Endothelial cell of umbilical vein (primary cell): ENCODE results near the gene MXD4. TPM values are rescaled to one million over a fixed set of nuclear protein-coding genes. Genes with fewer than 3 reads are reported as not detected.

ENCODE experiments used
- BruUV-seq: library from RNA; stranded (reverse); fragments of 400-500 nt; replicated peaks from 2 replicates; lab custom pipeline; 2021; lab: Mats Ljungman, UMichigan
- CTCF ChIA-PET: fragments of 300-600, 350-600 bp; sonication (Branson Sonifier 250); formaldehyde crosslinking; loops from one replicate; lab custom pipeline; 2021; ENCODE audit warnings: antibody characterized with exemption, inconsistent platforms; lab: Charles Lee
- POLR2A ChIA-PET: fragments of 300-600, 350-600 bp; sonication (Branson Sonifier 250); formaldehyde crosslinking; loops from one replicate; lab custom pipeline; 2021; ENCODE audit warnings: antibody characterized with exemption, inconsistent platforms; lab: Charles Lee
- DNase-seq: peaks from one replicate; pipeline ENCODE4 v3.0.0-alpha.2; 2011; ENCODE audit warnings: low read depth, low spot score
- FAIRE-seq: peaks from 2 replicates; lab custom pipeline; 2011; peaks lifted over from hg19 to GRCh38; lab: Jason Lieb, UNC
- H2AFZ ChIP-seq: 2 replicates; pipeline ENCODE4 v1.6.0; 2012; ENCODE audit warnings: low read depth, low read length, control low read depth, inconsistent platforms
- H3K27ac ChIP-seq: 2 replicates; pipeline ENCODE4 v1.5.1; 2011; ENCODE audit warnings: low read depth, mild to moderate bottlenecking, control low read depth, low read length, moderate library complexity; ENCODE audit not compliant: insufficient read depth
- H3K27me3 ChIP-seq, 2 experiments: 2 replicates each; pipeline versions ENCODE4 v1.6.0 to v1.6.1; 2011; ENCODE audit warnings: low read length in 2 of 2, mixed read lengths in 1 of 2; ENCODE audit not compliant: control insufficient read depth in 2 of 2, insufficient read depth in 2 of 2
- H3K36me3 ChIP-seq, 2 experiments: 2 replicates in 1 of 2; 3 replicates in 1 of 2; pipeline ENCODE4 v1.5.1; 2011; ENCODE audit warnings: low read length in 2 of 2, mild to moderate bottlenecking in 1 of 2, moderate library complexity in 1 of 2; ENCODE audit not compliant: control insufficient read depth in 2 of 2, insufficient read depth in 2 of 2; ENCODE audit errors: extremely low read depth in 1 of 2
- H3K4me1 ChIP-seq: 3 replicates; pipeline ENCODE4 v1.5.1; 2011; ENCODE audit warnings: mild to moderate bottlenecking, low read length; ENCODE audit not compliant: control insufficient read depth, insufficient read depth; ENCODE audit errors: extremely low read depth
- H3K4me2 ChIP-seq: 2 replicates; pipeline ENCODE4 v1.6.1; 2011; ENCODE audit warnings: low read length, control low read depth, mixed read lengths; ENCODE audit not compliant: insufficient read depth
- H3K4me3 ChIP-seq, 3 experiments: fragments of 200-600 bp in 1 of 3; sonication (generic), shearing (Covaris generic) in 1 of 3; replicated peaks in 1 of 3; 2 replicates each; pipeline ENCODE4 v1.5.1; 2011 to 2016; ENCODE audit warnings: control low read depth in 3 of 3, low read length in 3 of 3, mild to moderate bottlenecking in 2 of 3, inconsistent platforms in 1 of 3, low read depth in 1 of 3, moderate library complexity in 1 of 3; ENCODE audit not compliant: insufficient read depth in 1 of 3
- H3K79me2 ChIP-seq: 2 replicates; pipeline ENCODE4 v1.6.0; 2012; ENCODE audit warnings: low read length, inconsistent platforms; ENCODE audit not compliant: control insufficient read depth, insufficient read depth
- H3K9ac ChIP-seq: replicated peaks from 2 replicates; pipeline ENCODE3; 2011; ENCODE audit warnings: low read length, control low read depth; ENCODE audit not compliant: insufficient read depth; ENCODE audit errors: extremely low read depth
- H3K9me1 ChIP-seq: replicated peaks from 3 replicates; pipeline ENCODE4 v1.6.0; 2011; ENCODE audit warnings: mild to moderate bottlenecking, low read length; ENCODE audit not compliant: control insufficient read depth, insufficient read depth; ENCODE audit errors: extremely low read depth
- H3K9me3 ChIP-seq: replicated peaks from 2 replicates; pipeline ENCODE4 v1.5.1; 2012; ENCODE audit warnings: low read length, inconsistent platforms; ENCODE audit not compliant: control insufficient read depth, insufficient read depth
- H4K20me1 ChIP-seq: replicated peaks from 2 replicates; pipeline ENCODE3; 2011; ENCODE audit warnings: mild to moderate bottlenecking, low read length; ENCODE audit not compliant: control insufficient read depth, insufficient read depth; ENCODE audit errors: extremely low read depth
- EZH2 ChIP-seq: IDR thresholded peaks from 2 replicates; pipeline ENCODE4 v1.6.1; 2012; ENCODE audit warnings: borderline replicate concordance, low read depth, mild to moderate bottlenecking, moderate library complexity, low read length, inconsistent platforms; ENCODE audit not compliant: severe bottlenecking
- FOS ChIP-seq: IDR thresholded peaks from 2 replicates; pipeline ENCODE4 v1.6.1; 2011; ENCODE audit warnings: mild to moderate bottlenecking, low read length, moderate library complexity, borderline replicate concordance; ENCODE audit not compliant: insufficient read depth
- GATA2 ChIP-seq: IDR thresholded peaks from 2 replicates; pipeline ENCODE4 v1.7.0; 2011; ENCODE audit warnings: low read depth, mild to moderate bottlenecking, moderate library complexity, mixed read lengths, low read length; ENCODE audit not compliant: insufficient read length, insufficient read depth
- JUN ChIP-seq: IDR thresholded peaks from 2 replicates; pipeline ENCODE4 v1.6.1; 2011; ENCODE audit warnings: borderline replicate concordance, low read depth; ENCODE audit not compliant: insufficient read length, insufficient read depth
- MYC ChIP-seq: IDR thresholded peaks from one replicate; pipeline ENCODE4 v1.6.1; 2011; ENCODE audit warnings: mild to moderate bottlenecking, low read depth, low read length
- POLR2A ChIP-seq: IDR thresholded peaks from 2 replicates; pipeline ENCODE4 v1.6.1; 2012; ENCODE audit warnings: low read depth, mild to moderate bottlenecking, control low read depth, low read length
- POLR2AphosphoS5 ChIP-seq: IDR thresholded peaks from 2 replicates; pipeline ENCODE4 v1.6.1; 2012; ENCODE audit warnings: low read depth, mild to moderate bottlenecking, control low read depth, low read length, moderate library complexity; ENCODE audit not compliant: insufficient read depth
- dilution Hi-C: fragments of 300-500 bp; cut with MboI; formaldehyde crosslinking; loops from one replicate; pipeline ENCODE4 v1.15.0; 2019; ENCODE audit warnings: low sequenced_read_pairs; ENCODE audit not compliant: extremely low pct_ligation_motif_present
- intact Hi-C: fragments of 100-400 bp; cut with micrococcal nuclease; formaldehyde crosslinking; loops from one replicate; pipeline ENCODE4 v1.10.0; 2022
- polyA plus RNA-seq, 4 experiments: library from polyadenylated mRNA; depleted of rRNA in 3 of 4; stranded (reverse) in 3 of 4; unstranded in 1 of 4; fragments of >200 nt; gene quantifications; 2 replicates each; pipeline versions ENCODE4 v1.2.1 to v1.2.3, GENCODE V29; 2011 to 2012; ENCODE audit warnings: missing spikeins in 1 of 4
- total RNA-seq: library from RNA; stranded (reverse); gene quantifications from 2 replicates; pipeline ENCODE4 v1.2.3, GENCODE V29; 2021
- TF ChIP-seq, protein P1 (sequence below): IDR thresholded peaks from 2 replicates; pipeline ENCODE4 v1.6.1; 2011; ENCODE audit not compliant: insufficient read depth, insufficient read length
- TF ChIP-seq, protein P2 (sequence below), 2 donors: IDR thresholded peaks; 1 replicate in 1 of 2; 2 replicates in 1 of 2; pipeline ENCODE4 v1.5.1; 2011; ENCODE audit warnings: low read length in 2 of 2, mild to moderate bottlenecking in 2 of 2, moderate library complexity in 2 of 2, control low read depth in 1 of 2, inconsistent platforms in 1 of 2, low read depth in 1 of 2; ENCODE audit not compliant: insufficient read depth in 1 of 2; ENCODE audit errors: extremely low read depth in 1 of 2

The MXD4 gene
- total and polyA plus RNA-seq, 2 donors (not counting 3 experiments of a cell fraction or from before 2014, with no cell fraction given), result 62.7 to 74.1 TPM

DNA sequence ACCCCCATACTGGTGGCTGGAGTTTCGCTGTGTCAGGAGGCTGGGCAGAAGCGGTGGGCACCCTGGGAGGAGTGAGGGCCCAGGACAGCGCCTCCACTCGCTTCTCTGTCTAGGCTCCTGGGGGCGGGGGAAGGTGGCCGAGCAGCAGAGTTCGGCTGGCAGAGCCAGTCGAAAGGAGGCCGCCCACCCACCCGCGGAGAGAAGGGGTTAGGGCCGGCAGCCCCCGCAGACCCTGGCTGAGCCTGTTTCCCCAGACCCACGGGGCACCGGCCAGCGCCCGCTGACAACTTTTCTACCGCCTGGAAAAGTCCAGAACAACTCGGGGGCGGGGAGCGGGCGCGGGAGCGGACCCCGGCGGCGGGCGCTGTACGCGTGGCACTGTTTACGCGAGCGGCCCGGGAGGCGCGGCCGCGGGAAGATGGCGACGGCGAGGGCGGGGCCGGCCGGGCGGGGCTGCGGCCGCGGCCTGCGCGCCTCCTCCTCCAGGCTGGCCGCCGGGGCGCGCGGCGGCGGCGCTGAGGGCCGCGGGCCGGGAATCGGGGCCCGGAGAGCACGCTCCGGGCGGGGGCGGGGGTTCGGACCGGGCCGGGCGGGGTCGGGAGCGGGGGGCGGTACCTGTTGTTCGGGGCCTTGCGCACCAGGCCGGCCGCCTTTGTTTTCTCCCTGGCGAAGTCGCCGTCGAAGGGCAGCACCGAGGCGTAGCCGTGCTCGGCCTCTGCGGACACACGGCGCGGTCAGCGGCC lies 628 bp downstream of the MXD4 start:
- TSS peak; percentile 54 for BruUV-seq
- Histone ChIP-seq H3K9me3 (no peaks in the 10 kb centered on the region), H3K27me3 (no peaks in the 10 kb centered on the region), H3K9ac (peak overlapping the region; percentile 71), H3K4me3 (peak overlapping the region; percentile 63 to 72 (median 70)), H3K79me2 (peaks cover 15% of the 10 kb centered on the region), H3K4me1 (peaks cover 22% of the 10 kb centered on the region), H2AFZ (peak overlapping the region; percentile 46), H3K27ac (peak overlapping the region; percentile 56), H3K36me3 (peaks cover 0 to 17% of the 10 kb centered on the region in 2 experiments), H4K20me1 (no peaks in the 10 kb centered on the region), H3K9me1 (no peaks in the 10 kb centered on the region), H3K4me2 (peak overlapping the region; percentile 75)
- POLR2A ChIA-PET, result interaction anchor here (1.0 kb wide), 1 partner anchor 208 kb away, joined by 4 read pairs; the partner anchor contains the start of gene RNF4
- intact Hi-C loops (no loop called here), dilution Hi-C loops (no loop called here)
- peak; percentile 24 for FAIRE-seq
- TF ChIP-seq JUN (no peak), POLR2A (peak; percentile 22), POLR2AphosphoS5 (peak; percentile 14)
- DNase-seq, result peak; percentile 30
- CTCF ChIA-PET, result interaction anchor here (1.0 to 1.3 kb wide), 3 partner anchors 41 to 180 kb away, joined by 3 to 5 read pairs (median 3); no protein-coding TSS in a partner anchor

DNA sequence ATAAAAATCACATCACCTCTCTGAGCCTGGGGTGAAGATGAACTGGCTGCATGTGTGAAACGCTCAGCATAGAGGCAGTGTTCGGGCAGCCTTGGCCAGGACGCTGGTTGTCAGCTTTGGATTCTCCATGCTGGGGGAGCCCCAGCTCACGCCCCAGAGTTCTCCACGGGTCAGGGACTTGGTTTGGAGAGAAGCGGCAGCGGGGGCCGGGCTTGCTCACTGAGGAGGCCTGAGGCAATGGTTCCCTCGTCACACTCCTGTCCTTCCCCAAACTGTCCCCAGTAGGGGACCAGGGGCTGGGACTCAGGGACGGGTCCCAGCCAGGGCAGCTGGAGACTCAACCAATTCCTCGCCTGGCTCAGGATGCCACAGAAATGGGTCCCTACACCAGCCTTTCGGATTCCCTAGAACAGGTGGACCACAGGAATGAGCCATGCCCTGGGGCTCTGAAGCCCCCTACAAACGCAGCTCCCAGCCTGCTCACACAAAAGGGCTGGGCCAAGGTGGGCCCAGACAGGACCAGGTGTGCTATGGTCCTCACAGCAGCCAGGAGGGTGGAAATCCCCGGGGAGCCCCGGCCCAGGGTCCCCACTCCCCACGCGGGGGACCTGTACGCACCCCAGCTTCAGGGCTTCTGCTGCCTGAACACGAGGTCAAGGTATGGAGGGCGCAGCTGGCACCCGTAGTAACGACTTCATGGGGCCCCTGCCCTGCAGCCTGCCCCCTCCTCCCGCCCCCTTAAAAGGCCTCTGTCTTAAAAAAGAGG lies 1.4 kb downstream of the MXD4 start:
- no peaks in the 10 kb centered on the region for H3K9me3 ChIP-seq
- no peaks in the 10 kb centered on the region for H3K9me1 ChIP-seq
- CTCF ChIA-PET, result interaction anchor here (1.3 kb wide), 1 partner anchor 40 kb away, joined by 3 read pairs; no protein-coding TSS in a partner anchor
- no peak overlapping the region for H2AFZ ChIP-seq
- POLR2A ChIA-PET, result no interaction called here
- H3K27me3 ChIP-seq, result no peaks in the 10 kb centered on the region
- DNase-seq, result no peak
- BruUV-seq, result no TSS peak
- dilution Hi-C loops (no loop called here), intact Hi-C loops (no loop called here)
- H3K9ac ChIP-seq, result peak overlapping the region; percentile 71
- no peak overlapping the region for H3K27ac ChIP-seq
- peak overlapping the region; percentile 75 for H3K4me2 ChIP-seq
- peaks cover 26% of the 10 kb centered on the region for H3K4me1 ChIP-seq
- no peaks in the 10 kb centered on the region for H4K20me1 ChIP-seq
- peak overlapping the region; percentile 63 to 72 (median 70) for H3K4me3 ChIP-seq
- TF ChIP-seq POLR2A (no peak), FOS (no peak), GATA2 (no peak), JUN (no peak), POLR2AphosphoS5 (no peak), EZH2 (no peak), MYC (no peak)
- TF ChIP-seq, protein P1, sequence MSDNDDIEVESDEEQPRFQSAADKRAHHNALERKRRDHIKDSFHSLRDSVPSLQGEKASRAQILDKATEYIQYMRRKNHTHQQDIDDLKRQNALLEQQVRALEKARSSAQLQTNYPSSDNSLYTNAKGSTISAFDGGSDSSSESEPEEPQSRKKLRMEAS, result no peak
- TF ChIP-seq, protein P2, sequence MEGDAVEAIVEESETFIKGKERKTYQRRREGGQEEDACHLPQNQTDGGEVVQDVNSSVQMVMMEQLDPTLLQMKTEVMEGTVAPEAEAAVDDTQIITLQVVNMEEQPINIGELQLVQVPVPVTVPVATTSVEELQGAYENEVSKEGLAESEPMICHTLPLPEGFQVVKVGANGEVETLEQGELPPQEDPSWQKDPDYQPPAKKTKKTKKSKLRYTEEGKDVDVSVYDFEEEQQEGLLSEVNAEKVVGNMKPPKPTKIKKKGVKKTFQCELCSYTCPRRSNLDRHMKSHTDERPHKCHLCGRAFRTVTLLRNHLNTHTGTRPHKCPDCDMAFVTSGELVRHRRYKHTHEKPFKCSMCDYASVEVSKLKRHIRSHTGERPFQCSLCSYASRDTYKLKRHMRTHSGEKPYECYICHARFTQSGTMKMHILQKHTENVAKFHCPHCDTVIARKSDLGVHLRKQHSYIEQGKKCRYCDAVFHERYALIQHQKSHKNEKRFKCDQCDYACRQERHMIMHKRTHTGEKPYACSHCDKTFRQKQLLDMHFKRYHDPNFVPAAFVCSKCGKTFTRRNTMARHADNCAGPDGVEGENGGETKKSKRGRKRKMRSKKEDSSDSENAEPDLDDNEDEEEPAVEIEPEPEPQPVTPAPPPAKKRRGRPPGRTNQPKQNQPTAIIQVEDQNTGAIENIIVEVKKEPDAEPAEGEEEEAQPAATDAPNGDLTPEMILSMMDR (IDR thresholded peaks at IDR 0.05; ENCODE audit: extremely low read depth in 1 of 2, insufficient read depth in 1 of 2, low read depth in 1 of 2, low read length in 2 of 2), result no peak
- peaks cover 0 to 17% of the 10 kb centered on the region in 2 experiments for H3K36me3 ChIP-seq
- FAIRE-seq, result no peak
- peaks cover 15% of the 10 kb centered on the region for H3K79me2 ChIP-seq
